Endothelial cell of umbilical vein (primary cell): Measurements from ENCODE around the gene PLD1. TPM values are rescaled to one million over a fixed set of nuclear protein-coding genes. Genes with fewer than 3 reads are reported as not detected.

Source experiments
- BruUV-seq: library from RNA; stranded (reverse); fragments of 400-500 nt; replicated peaks from 2 replicates; lab custom pipeline; 2021; lab: Mats Ljungman, UMichigan
- CTCF ChIA-PET: fragments of 300-600, 350-600 bp; sonication (Branson Sonifier 250); formaldehyde crosslinking; loops from one replicate; lab custom pipeline; 2021; ENCODE audit warnings: antibody characterized with exemption, inconsistent platforms; lab: Charles Lee
- POLR2A ChIA-PET: fragments of 300-600, 350-600 bp; sonication (Branson Sonifier 250); formaldehyde crosslinking; loops from one replicate; lab custom pipeline; 2021; ENCODE audit warnings: antibody characterized with exemption, inconsistent platforms; lab: Charles Lee
- DNase-seq: peaks from one replicate; pipeline ENCODE4 v3.0.0-alpha.2; 2011; ENCODE audit warnings: low read depth, low spot score
- FAIRE-seq: peaks from 2 replicates; lab custom pipeline; 2011; peaks lifted over from hg19 to GRCh38; lab: Jason Lieb, UNC
- H2AFZ ChIP-seq: 2 replicates; pipeline ENCODE4 v1.6.0; 2012; ENCODE audit warnings: low read depth, low read length, control low read depth, inconsistent platforms
- H3K27ac ChIP-seq: 2 replicates; pipeline ENCODE4 v1.5.1; 2011; ENCODE audit warnings: low read depth, mild to moderate bottlenecking, control low read depth, low read length, moderate library complexity; ENCODE audit not compliant: insufficient read depth
- H3K27me3 ChIP-seq, 2 experiments: 2 replicates each; pipeline versions ENCODE4 v1.6.0 to v1.6.1; 2011; ENCODE audit warnings: low read length in 2 of 2, mixed read lengths in 1 of 2; ENCODE audit not compliant: control insufficient read depth in 2 of 2, insufficient read depth in 2 of 2
- H3K36me3 ChIP-seq, 2 experiments: 2 replicates in 1 of 2; 3 replicates in 1 of 2; pipeline ENCODE4 v1.5.1; 2011; ENCODE audit warnings: low read length in 2 of 2, mild to moderate bottlenecking in 1 of 2, moderate library complexity in 1 of 2; ENCODE audit not compliant: control insufficient read depth in 2 of 2, insufficient read depth in 2 of 2; ENCODE audit errors: extremely low read depth in 1 of 2
- H3K4me1 ChIP-seq: 3 replicates; pipeline ENCODE4 v1.5.1; 2011; ENCODE audit warnings: mild to moderate bottlenecking, low read length; ENCODE audit not compliant: control insufficient read depth, insufficient read depth; ENCODE audit errors: extremely low read depth
- H3K4me2 ChIP-seq: 2 replicates; pipeline ENCODE4 v1.6.1; 2011; ENCODE audit warnings: low read length, control low read depth, mixed read lengths; ENCODE audit not compliant: insufficient read depth
- H3K4me3 ChIP-seq, 3 experiments: fragments of 200-600 bp in 1 of 3; sonication (generic), shearing (Covaris generic) in 1 of 3; replicated peaks in 1 of 3; 2 replicates each; pipeline ENCODE4 v1.5.1; 2011 to 2016; ENCODE audit warnings: control low read depth in 3 of 3, low read length in 3 of 3, mild to moderate bottlenecking in 2 of 3, inconsistent platforms in 1 of 3, low read depth in 1 of 3, moderate library complexity in 1 of 3; ENCODE audit not compliant: insufficient read depth in 1 of 3
- H3K79me2 ChIP-seq: 2 replicates; pipeline ENCODE4 v1.6.0; 2012; ENCODE audit warnings: low read length, inconsistent platforms; ENCODE audit not compliant: control insufficient read depth, insufficient read depth
- H3K9ac ChIP-seq: replicated peaks from 2 replicates; pipeline ENCODE3; 2011; ENCODE audit warnings: low read length, control low read depth; ENCODE audit not compliant: insufficient read depth; ENCODE audit errors: extremely low read depth
- H3K9me1 ChIP-seq: replicated peaks from 3 replicates; pipeline ENCODE4 v1.6.0; 2011; ENCODE audit warnings: mild to moderate bottlenecking, low read length; ENCODE audit not compliant: control insufficient read depth, insufficient read depth; ENCODE audit errors: extremely low read depth
- H3K9me3 ChIP-seq: replicated peaks from 2 replicates; pipeline ENCODE4 v1.5.1; 2012; ENCODE audit warnings: low read length, inconsistent platforms; ENCODE audit not compliant: control insufficient read depth, insufficient read depth
- H4K20me1 ChIP-seq: replicated peaks from 2 replicates; pipeline ENCODE3; 2011; ENCODE audit warnings: mild to moderate bottlenecking, low read length; ENCODE audit not compliant: control insufficient read depth, insufficient read depth; ENCODE audit errors: extremely low read depth
- EZH2 ChIP-seq: IDR thresholded peaks from 2 replicates; pipeline ENCODE4 v1.6.1; 2012; ENCODE audit warnings: borderline replicate concordance, low read depth, mild to moderate bottlenecking, moderate library complexity, low read length, inconsistent platforms; ENCODE audit not compliant: severe bottlenecking
- FOS ChIP-seq: IDR thresholded peaks from 2 replicates; pipeline ENCODE4 v1.6.1; 2011; ENCODE audit warnings: mild to moderate bottlenecking, low read length, moderate library complexity, borderline replicate concordance; ENCODE audit not compliant: insufficient read depth
- GATA2 ChIP-seq: IDR thresholded peaks from 2 replicates; pipeline ENCODE4 v1.7.0; 2011; ENCODE audit warnings: low read depth, mild to moderate bottlenecking, moderate library complexity, mixed read lengths, low read length; ENCODE audit not compliant: insufficient read length, insufficient read depth
- JUN ChIP-seq: IDR thresholded peaks from 2 replicates; pipeline ENCODE4 v1.6.1; 2011; ENCODE audit warnings: borderline replicate concordance, low read depth; ENCODE audit not compliant: insufficient read length, insufficient read depth
- MAX ChIP-seq: IDR thresholded peaks from 2 replicates; pipeline ENCODE4 v1.6.1; 2011; ENCODE audit not compliant: insufficient read depth, insufficient read length
- MYC ChIP-seq: IDR thresholded peaks from one replicate; pipeline ENCODE4 v1.6.1; 2011; ENCODE audit warnings: mild to moderate bottlenecking, low read depth, low read length
- POLR2A ChIP-seq: IDR thresholded peaks from 2 replicates; pipeline ENCODE4 v1.6.1; 2012; ENCODE audit warnings: low read depth, mild to moderate bottlenecking, control low read depth, low read length
- POLR2AphosphoS5 ChIP-seq: IDR thresholded peaks from 2 replicates; pipeline ENCODE4 v1.6.1; 2012; ENCODE audit warnings: low read depth, mild to moderate bottlenecking, control low read depth, low read length, moderate library complexity; ENCODE audit not compliant: insufficient read depth
- dilution Hi-C: fragments of 300-500 bp; cut with MboI; formaldehyde crosslinking; loops from one replicate; pipeline ENCODE4 v1.15.0; 2019; ENCODE audit warnings: low sequenced_read_pairs; ENCODE audit not compliant: extremely low pct_ligation_motif_present
- intact Hi-C: fragments of 100-400 bp; cut with micrococcal nuclease; formaldehyde crosslinking; loops from one replicate; pipeline ENCODE4 v1.10.0; 2022
- polyA plus RNA-seq, 4 experiments: library from polyadenylated mRNA; depleted of rRNA in 3 of 4; stranded (reverse) in 3 of 4; unstranded in 1 of 4; fragments of >200 nt; gene quantifications; 2 replicates each; pipeline versions ENCODE4 v1.2.1 to v1.2.3, GENCODE V29; 2011 to 2012; ENCODE audit warnings: missing spikeins in 1 of 4
- total RNA-seq: library from RNA; stranded (reverse); gene quantifications from 2 replicates; pipeline ENCODE4 v1.2.3, GENCODE V29; 2021
- TF ChIP-seq, protein P1 (sequence below), 2 donors: IDR thresholded peaks; 1 replicate in 1 of 2; 2 replicates in 1 of 2; pipeline ENCODE4 v1.5.1; 2011; ENCODE audit warnings: low read length in 2 of 2, mild to moderate bottlenecking in 2 of 2, moderate library complexity in 2 of 2, control low read depth in 1 of 2, inconsistent platforms in 1 of 2, low read depth in 1 of 2; ENCODE audit not compliant: insufficient read depth in 1 of 2; ENCODE audit errors: extremely low read depth in 1 of 2

The PLD1 gene
- total and polyA plus RNA-seq, 2 donors (not counting 3 experiments of a cell fraction or from before 2014, with no cell fraction given), result 42.0 to 108 TPM

- H3K4me1 ChIP-seq, result peaks cover 30% of the 10 kb centered on the region
- no peak overlapping the region for H2AFZ ChIP-seq
- H3K27ac ChIP-seq, result no peak overlapping the region
- dilution Hi-C loops, result no loop called here
- DNase-seq (no peak), FAIRE-seq (no peak)
- TF ChIP-seq FOS, result no peak
- TF ChIP-seq MYC, result no peak
- no peak for TF ChIP-seq POLR2AphosphoS5
- TF ChIP-seq, protein P1, sequence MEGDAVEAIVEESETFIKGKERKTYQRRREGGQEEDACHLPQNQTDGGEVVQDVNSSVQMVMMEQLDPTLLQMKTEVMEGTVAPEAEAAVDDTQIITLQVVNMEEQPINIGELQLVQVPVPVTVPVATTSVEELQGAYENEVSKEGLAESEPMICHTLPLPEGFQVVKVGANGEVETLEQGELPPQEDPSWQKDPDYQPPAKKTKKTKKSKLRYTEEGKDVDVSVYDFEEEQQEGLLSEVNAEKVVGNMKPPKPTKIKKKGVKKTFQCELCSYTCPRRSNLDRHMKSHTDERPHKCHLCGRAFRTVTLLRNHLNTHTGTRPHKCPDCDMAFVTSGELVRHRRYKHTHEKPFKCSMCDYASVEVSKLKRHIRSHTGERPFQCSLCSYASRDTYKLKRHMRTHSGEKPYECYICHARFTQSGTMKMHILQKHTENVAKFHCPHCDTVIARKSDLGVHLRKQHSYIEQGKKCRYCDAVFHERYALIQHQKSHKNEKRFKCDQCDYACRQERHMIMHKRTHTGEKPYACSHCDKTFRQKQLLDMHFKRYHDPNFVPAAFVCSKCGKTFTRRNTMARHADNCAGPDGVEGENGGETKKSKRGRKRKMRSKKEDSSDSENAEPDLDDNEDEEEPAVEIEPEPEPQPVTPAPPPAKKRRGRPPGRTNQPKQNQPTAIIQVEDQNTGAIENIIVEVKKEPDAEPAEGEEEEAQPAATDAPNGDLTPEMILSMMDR (IDR thresholded peaks at IDR 0.05; ENCODE audit: extremely low read depth in 1 of 2, insufficient read depth in 1 of 2, low read depth in 1 of 2, low read length in 2 of 2), result no peak
- TF ChIP-seq JUN, result no peak
- no peak for TF ChIP-seq MAX
- TF ChIP-seq GATA2, result no peak
- no peak for TF ChIP-seq EZH2
- TF ChIP-seq POLR2A, result no peak
- no peaks in the 10 kb centered on the region for H4K20me1 ChIP-seq
- no peak overlapping the region for H3K4me3 ChIP-seq
- intact Hi-C loops, result no loop called here
- no peak overlapping the region for H3K9ac ChIP-seq
- H3K4me2 ChIP-seq, result no peak overlapping the region
- no peaks in the 10 kb centered on the region for H3K9me3 ChIP-seq
- H3K79me2 ChIP-seq, result no peaks in the 10 kb centered on the region
- POLR2A ChIA-PET, result no interaction called here
- H3K36me3 ChIP-seq, result no peaks in the 10 kb centered on the region
- no TSS peak for BruUV-seq
- CTCF ChIA-PET, result interaction anchor here (0.9 to 2.6 kb wide), 4 partner anchors 8 to 15 kb away, joined by 3 to 12 read pairs (median 8); no protein-coding TSS in a partner anchor
- no peaks in the 10 kb centered on the region for H3K27me3 ChIP-seq
- no peaks in the 10 kb centered on the region for H3K9me1 ChIP-seq
These were observed 39.5 kb upstream of the PLD1 start for GRCh38 chr3:171849617-171850319.
